Measurements from ENCODE around the gene TAF1B.

TAF1B gene

GRCh38 chr2:9945596-9945995 is 102.3 kb downstream of the TAF1B start:
- no peak for DNase-seq

- DNase-seq: no peak
Measured at GRCh38 chr2:9946076-9946475, 102.8 kb downstream of the TAF1B start.

GRCh38 chr2:9946818-9947217 is 103.5 kb downstream of the TAF1B start:
- no peak for DNase-seq

- no peak for DNase-seq
Measured at GRCh38 chr2:9948721-9949120, 105.4 kb downstream of the TAF1B start.

- DNase-seq: no peak
Measured at GRCh38 chr2:9949239-9949991, 106.1 kb downstream of the TAF1B start.

GRCh38 chr2:9949992-9950520 is 106.8 kb downstream of the TAF1B start:
- no peak for DNase-seq

GRCh38 chr2:9950521-9951271 is 107.4 kb downstream of the TAF1B start:
- DNase-seq: peak; percentile 53

GRCh38 chr2:9951272-9951521 is 107.9 kb downstream of the TAF1B start:
- DNase-seq: no peak

GRCh38 chr2:9951522-9952285 is 108.4 kb downstream of the TAF1B start, which contains the start of gene GRHL1:
Gene GRHL1 (plus strand): TSS chr2:9951693. CDS start chr2:9951834, 141 bp downstream.
- DNase-seq: peak; percentile 93

- DNase-seq: no peak
Measured at GRCh38 chr2:9952286-9952737, 109.0 kb downstream of the TAF1B start.

GRCh38 chr2:9952856-9953503 is 109.7 kb downstream of the TAF1B start:
- no peak for DNase-seq

- DNase-seq: no peak
Measured at GRCh38 chr2:9954136-9954535, 110.9 kb downstream of the TAF1B start.

GRCh38 chr2:9958057-9958456 is 114.8 kb downstream of the TAF1B start:
- no peak for DNase-seq

- no peak for DNase-seq
Measured at GRCh38 chr2:9959262-9959661, 116.0 kb downstream of the TAF1B start.

- DNase-seq: no peak
Measured at GRCh38 chr2:9961013-9961412, 117.7 kb downstream of the TAF1B start.

- no peak for DNase-seq
Measured at GRCh38 chr2:9964334-9964980, 121.2 kb downstream of the TAF1B start.

- DNase-seq: no peak
Measured at GRCh38 chr2:9965119-9965822, 122.0 kb downstream of the TAF1B start.

GRCh38 chr2:9966491-9967022 is 123.3 kb downstream of the TAF1B start:
- no peak for DNase-seq

- DNase-seq: no peak
Measured at GRCh38 chr2:9967053-9967775, 123.9 kb downstream of the TAF1B start.
